ENCODE results near the gene PCDHGA4. TPM values are rescaled to one million over a fixed set of nuclear protein-coding genes. Genes with fewer than 3 reads are reported as not detected.
A peak's percentile ranks its signal among the peaks of the same experiment; 100 is the strongest.
"Not testable (repeated sequence)": the region's sequence is repeated elsewhere in the genome, so short reads cannot be mapped to it uniquely, and the experiment has no call there.

PCDHGA4 gene
- total RNA-seq, 1 donor, result 6.9 TPM

DNA sequence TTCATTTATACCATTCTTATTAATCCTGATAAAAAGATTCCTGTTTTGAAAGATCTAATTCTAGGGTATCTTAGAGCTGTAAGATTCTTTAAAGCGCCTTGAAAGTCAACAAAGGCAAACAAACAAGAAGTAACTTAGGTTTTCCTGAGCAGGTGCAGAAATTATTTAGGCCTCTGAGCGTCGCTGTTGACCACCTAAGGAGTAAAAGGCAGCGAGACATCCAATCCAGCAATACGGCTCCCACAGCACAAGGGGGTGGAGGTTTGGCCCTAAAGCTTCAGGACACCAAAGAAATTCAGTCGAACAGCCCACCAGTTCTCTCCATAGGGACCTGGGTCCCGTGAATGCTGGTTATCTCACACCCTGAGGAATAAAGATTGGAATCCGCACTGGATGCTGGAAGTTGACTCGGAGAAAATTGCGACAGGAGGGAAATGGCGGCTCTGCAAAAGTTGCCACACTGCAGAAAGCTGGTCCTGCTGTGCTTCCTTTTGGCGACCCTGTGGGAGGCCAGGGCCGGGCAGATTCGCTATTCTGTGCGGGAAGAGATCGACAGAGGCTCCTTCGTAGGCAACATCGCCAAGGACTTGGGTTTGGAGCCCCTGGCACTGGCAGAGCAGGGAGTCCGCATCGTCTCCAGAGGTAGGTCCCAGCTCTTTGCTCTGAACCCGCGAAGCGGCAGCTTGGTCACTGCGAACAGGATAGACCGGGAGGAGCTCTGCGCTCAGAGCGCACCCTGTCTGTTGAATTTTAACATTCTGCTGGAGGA, 16.1 kb upstream of the PCDHGA4 start, which contains the start of gene PCDHGA2:
PCDHGA2 (plus strand) TSS at position 223 of the 769 bp plus-strand sequence.
- Histone ChIP-seq H3K9me3 (ENCODE audit: low read depth, low read length) (peaks cover 2% of the 10 kb centered on the region), H2AFZ (ENCODE audit: low read length) (peak within 1 kb of the TSS; percentile 94), H3K4me2 (ENCODE audit: insufficient read depth, low read length) (peak within 1 kb of the TSS; percentile 85), H3K79me2 (ENCODE audit: insufficient read depth, low read length) (no peaks in the 10 kb centered on the region), H3K36me3 (ENCODE audit: insufficient read depth, low read length) (no peaks in the 10 kb centered on the region), H3K4me1 (ENCODE audit: insufficient read depth, low read length) (no peaks in the 10 kb centered on the region), H4K20me1 (ENCODE audit: insufficient read depth, low read length) (no peaks in the 10 kb centered on the region), H3K27ac (ENCODE audit: low read depth, low read length) (no peak within 1 kb of the TSS), H3K4me3 (ENCODE audit: insufficient read depth, low read length) (peak within 1 kb of the TSS; percentile 73), H3K27me3 (ENCODE audit: insufficient read depth, low read length) (peaks cover 22% of the 10 kb centered on the region)
- TF ChIP-seq, protein P1, sequence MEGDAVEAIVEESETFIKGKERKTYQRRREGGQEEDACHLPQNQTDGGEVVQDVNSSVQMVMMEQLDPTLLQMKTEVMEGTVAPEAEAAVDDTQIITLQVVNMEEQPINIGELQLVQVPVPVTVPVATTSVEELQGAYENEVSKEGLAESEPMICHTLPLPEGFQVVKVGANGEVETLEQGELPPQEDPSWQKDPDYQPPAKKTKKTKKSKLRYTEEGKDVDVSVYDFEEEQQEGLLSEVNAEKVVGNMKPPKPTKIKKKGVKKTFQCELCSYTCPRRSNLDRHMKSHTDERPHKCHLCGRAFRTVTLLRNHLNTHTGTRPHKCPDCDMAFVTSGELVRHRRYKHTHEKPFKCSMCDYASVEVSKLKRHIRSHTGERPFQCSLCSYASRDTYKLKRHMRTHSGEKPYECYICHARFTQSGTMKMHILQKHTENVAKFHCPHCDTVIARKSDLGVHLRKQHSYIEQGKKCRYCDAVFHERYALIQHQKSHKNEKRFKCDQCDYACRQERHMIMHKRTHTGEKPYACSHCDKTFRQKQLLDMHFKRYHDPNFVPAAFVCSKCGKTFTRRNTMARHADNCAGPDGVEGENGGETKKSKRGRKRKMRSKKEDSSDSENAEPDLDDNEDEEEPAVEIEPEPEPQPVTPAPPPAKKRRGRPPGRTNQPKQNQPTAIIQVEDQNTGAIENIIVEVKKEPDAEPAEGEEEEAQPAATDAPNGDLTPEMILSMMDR (IDR thresholded peaks at IDR 0.05; ENCODE audit: extremely low read depth, low read depth, low read length), result peak; percentile 71
- DNase-seq (ENCODE audit: insufficient read length, low spot score, missing footprints), result peak; percentile 82

DNA sequence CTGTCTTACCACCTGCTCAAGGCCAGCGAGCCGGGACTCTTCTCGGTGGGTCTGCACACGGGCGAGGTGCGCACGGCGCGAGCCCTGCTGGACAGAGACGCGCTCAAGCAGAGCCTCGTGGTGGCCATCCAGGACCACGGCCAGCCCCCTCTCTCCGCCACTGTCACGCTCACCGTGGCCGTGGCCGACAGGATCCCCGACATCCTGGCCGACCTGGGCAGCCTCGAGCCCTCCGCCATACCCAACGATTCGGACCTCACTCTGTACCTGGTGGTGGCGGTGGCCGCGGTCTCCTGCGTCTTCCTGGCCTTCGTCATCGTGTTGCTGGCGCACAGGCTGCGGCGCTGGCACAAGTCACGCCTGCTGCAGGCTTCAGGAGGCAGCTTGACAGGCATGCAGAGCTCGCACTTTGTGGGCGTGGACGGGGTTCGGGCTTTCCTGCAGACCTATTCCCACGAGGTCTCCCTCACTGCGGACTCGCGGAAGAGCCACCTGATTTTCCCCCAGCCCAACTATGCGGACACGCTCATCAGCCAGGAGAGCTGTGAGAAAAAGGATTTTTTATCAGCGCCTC, 14.0 kb upstream of the PCDHGA4 start:
- H3K36me3 ChIP-seq (ENCODE audit: insufficient read depth, low read length); H2AFZ ChIP-seq (ENCODE audit: low read length); H3K4me3 ChIP-seq (ENCODE audit: insufficient read depth, low read length); H3K4me2 ChIP-seq (ENCODE audit: insufficient read depth, low read length); H3K4me1 ChIP-seq (ENCODE audit: insufficient read depth, low read length); H4K20me1 ChIP-seq (ENCODE audit: insufficient read depth, low read length); H3K9me3 ChIP-seq (ENCODE audit: low read depth, low read length); DNase-seq (ENCODE audit: insufficient read length, low spot score, missing footprints); H3K79me2 ChIP-seq (ENCODE audit: insufficient read depth, low read length); H3K27ac ChIP-seq (ENCODE audit: low read depth, low read length): not testable (repeated sequence)
- peaks cover 27% of the 10 kb centered on the region for H3K27me3 ChIP-seq (ENCODE audit: insufficient read depth, low read length)

DNA sequence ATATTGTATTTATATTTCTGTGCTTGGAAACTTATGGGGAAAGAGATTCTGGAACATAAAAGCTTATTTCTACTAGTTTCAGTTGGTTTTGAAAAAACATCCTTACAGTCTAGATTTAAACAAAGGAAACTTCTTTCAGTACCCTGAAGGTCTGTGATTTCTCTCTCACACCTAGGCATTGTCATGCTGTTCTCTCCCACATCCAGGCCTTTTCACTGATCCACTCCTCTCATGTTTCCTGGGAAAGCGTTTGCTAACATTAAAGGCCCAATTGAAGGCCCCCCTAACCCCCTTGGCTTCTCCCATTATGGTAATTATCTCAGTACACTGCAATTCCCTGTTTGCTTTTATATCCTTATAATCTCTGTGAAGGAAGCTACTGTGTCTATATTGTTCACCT, 12.0 kb upstream of the PCDHGA4 start:
- H3K4me2 ChIP-seq (ENCODE audit: insufficient read depth, low read length), result no peak overlapping the region
- H3K4me3 ChIP-seq (ENCODE audit: insufficient read depth, low read length), result no peak overlapping the region
- peaks cover 2% of the 10 kb centered on the region for H3K9me3 ChIP-seq (ENCODE audit: low read depth, low read length)

DNA sequence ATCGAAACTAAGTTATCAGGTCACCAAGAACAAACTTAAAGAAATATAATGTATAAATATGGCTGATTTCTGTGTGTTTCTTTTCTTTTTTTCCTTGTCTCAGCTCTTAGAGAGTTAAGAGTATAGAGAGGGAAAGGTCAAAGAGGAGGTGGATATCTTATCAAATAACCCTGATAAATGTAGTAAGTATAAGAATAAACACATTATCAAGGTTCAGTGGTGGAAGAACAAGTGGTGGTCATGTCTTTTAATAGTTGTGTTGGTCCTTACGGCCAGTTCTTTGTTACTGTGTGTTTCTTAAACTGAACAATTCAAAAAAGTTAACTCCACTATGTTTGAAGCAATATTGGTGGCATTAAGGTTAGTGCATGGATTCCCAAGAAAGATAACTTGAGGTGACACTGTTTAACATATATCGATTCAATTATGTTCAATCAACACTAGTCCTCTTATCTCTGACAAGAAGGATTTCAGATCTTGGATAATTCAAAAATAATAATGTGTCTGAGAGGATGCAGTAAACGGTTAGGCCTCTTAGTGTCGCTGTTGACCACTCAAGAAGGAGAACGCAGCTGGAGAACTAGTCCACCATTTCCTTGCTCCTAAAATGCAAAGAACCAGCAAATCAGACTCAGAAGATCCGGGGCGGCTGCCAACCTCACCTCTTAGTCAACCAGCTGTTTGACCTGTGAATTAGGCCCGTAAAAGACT, 11.4 kb upstream of the PCDHGA4 start, which contains the start of gene PCDHGA3:
PCDHGA3 (plus strand) TSS at position 588 of the 711 bp plus-strand sequence. CDS start 205 bp downstream, outside the sequence.
- no peaks in the 10 kb centered on the region for H3K36me3 ChIP-seq (ENCODE audit: insufficient read depth, low read length)
- H3K9me3 ChIP-seq (ENCODE audit: low read depth, low read length), result peaks cover 2% of the 10 kb centered on the region
- H4K20me1 ChIP-seq (ENCODE audit: insufficient read depth, low read length), result no peaks in the 10 kb centered on the region
- H3K79me2 ChIP-seq (ENCODE audit: insufficient read depth, low read length), result no peaks in the 10 kb centered on the region
- peak; percentile 92 for DNase-seq (ENCODE audit: insufficient read length, low spot score, missing footprints)
- no peak within 1 kb of the TSS for H3K27ac ChIP-seq (ENCODE audit: low read depth, low read length)
- H3K4me2 ChIP-seq (ENCODE audit: insufficient read depth, low read length), result peak within 1 kb of the TSS; percentile 65
- peaks cover 16% of the 10 kb centered on the region for H3K27me3 ChIP-seq (ENCODE audit: insufficient read depth, low read length)
- H3K4me1 ChIP-seq (ENCODE audit: insufficient read depth, low read length), result no peaks in the 10 kb centered on the region
- peak within 1 kb of the TSS; percentile 70 for H3K4me3 ChIP-seq (ENCODE audit: insufficient read depth, low read length)
- peak within 1 kb of the TSS; percentile 87 for H2AFZ ChIP-seq (ENCODE audit: low read length)
- TF ChIP-seq, protein P1 (IDR thresholded peaks at IDR 0.05; ENCODE audit: extremely low read depth, low read depth, low read length), result peak; percentile 60

More for the DNA sequence above, 12.0 kb upstream of the PCDHGA4 start:
- TF ChIP-seq, protein P1 (IDR thresholded peaks at IDR 0.05; ENCODE audit: extremely low read depth, low read depth, low read length), result no peak
- no peak for DNase-seq (ENCODE audit: insufficient read length, low spot score, missing footprints)
- Histone ChIP-seq H3K79me2 (ENCODE audit: insufficient read depth, low read length) (no peaks in the 10 kb centered on the region), H3K36me3 (ENCODE audit: insufficient read depth, low read length) (no peaks in the 10 kb centered on the region), H3K4me1 (ENCODE audit: insufficient read depth, low read length) (no peaks in the 10 kb centered on the region), H3K27me3 (ENCODE audit: insufficient read depth, low read length) (peaks cover 16% of the 10 kb centered on the region), H4K20me1 (ENCODE audit: insufficient read depth, low read length) (no peaks in the 10 kb centered on the region), H3K27ac (ENCODE audit: low read depth, low read length) (no peak overlapping the region), H2AFZ (ENCODE audit: low read length) (no peak overlapping the region)

All from osteoblast (primary cell).